Activated naive CD4-positive, alpha-beta T cell treated with anti-CD3 and anti-CD28 coated beads, Interleukin-2, amount 10 ng/mL, durations not matched to agents 5 hours and 36 hours (primary cell): ENCODE data around the gene TSGA10IP. TPM values are rescaled to one million over a fixed set of nuclear protein-coding genes. Genes with fewer than 3 reads are reported as not detected.

Experiments
- total RNA-seq, 2 experiments: library from RNA; stranded (reverse); gene quantifications; one replicate each; pipeline ENCODE4 v1.2.3, GENCODE V29; 2021

Gene TSGA10IP
- total RNA-seq, result not detected

DNA sequence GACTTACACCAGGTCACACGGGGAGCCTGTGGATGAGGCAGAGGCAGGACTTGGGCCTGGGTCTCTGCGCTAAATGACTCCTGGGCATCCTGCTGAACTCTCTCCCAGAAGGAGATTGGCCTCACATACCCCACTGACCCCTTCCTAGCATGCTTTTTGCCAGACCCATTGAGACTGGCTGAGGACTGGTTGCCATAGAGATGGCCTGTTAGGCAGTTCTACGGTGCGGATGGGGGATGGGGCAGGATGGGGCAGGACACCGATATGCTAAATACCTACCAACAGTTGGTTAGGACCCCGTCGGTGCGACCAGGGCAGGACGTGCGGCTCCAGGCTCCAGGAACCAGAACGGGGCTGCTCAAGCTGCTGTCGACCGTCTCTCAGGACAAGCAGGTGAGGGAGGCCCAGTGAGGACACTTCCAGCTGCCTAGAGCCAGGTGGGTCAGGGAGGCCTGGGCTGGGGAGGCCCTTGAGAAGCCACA lies at the start of gene TSGA10IP:
TSGA10IP (plus strand) TSS at position 51 of the 482 bp plus-strand sequence; CDS start at position 247, 196 bp downstream.

DNA sequence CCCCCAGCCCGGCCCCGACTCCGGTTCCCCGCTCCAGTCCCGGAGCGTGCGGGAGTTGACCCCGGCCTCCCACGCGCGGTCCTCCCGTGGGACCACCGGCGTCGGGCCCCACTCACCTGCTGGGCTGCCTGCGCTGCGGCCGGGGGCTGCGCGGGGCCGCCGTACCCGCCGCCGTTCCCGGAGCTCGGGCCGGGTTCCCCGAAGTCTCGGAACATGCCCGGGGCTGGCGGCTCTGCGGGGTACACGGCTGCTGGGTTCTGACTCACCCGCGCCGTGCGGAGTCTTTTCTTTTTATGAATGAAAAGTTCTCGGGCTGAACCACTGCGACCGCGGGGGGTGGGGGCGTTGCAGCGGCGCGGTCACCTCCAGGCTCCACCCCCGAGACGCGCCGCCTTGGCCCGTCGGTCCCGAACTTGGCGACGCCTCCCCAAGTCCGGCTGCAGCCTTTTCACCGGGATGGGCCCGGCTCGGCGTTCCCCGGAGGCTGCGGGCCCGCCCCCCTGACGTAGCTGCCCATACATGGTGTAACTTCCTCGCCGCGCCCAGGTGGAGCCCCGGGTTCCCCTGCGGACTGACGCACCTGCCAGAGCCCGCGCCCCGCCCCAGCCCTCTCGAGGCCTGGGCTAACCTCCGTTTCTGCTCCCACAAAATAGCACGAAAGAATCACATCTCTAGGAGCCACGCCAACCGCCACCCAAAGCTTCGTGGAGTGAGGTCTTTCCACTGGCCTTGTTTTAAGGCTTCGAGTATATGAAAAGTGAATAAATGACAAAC lies 45.0 kb upstream of the TSGA10IP start, which contains the start of gene FOSL1:
FOSL1 (minus strand) TSS at position 264 of the 774 bp plus-strand sequence; CDS start at position 215, 49 bp downstream.

DNA sequence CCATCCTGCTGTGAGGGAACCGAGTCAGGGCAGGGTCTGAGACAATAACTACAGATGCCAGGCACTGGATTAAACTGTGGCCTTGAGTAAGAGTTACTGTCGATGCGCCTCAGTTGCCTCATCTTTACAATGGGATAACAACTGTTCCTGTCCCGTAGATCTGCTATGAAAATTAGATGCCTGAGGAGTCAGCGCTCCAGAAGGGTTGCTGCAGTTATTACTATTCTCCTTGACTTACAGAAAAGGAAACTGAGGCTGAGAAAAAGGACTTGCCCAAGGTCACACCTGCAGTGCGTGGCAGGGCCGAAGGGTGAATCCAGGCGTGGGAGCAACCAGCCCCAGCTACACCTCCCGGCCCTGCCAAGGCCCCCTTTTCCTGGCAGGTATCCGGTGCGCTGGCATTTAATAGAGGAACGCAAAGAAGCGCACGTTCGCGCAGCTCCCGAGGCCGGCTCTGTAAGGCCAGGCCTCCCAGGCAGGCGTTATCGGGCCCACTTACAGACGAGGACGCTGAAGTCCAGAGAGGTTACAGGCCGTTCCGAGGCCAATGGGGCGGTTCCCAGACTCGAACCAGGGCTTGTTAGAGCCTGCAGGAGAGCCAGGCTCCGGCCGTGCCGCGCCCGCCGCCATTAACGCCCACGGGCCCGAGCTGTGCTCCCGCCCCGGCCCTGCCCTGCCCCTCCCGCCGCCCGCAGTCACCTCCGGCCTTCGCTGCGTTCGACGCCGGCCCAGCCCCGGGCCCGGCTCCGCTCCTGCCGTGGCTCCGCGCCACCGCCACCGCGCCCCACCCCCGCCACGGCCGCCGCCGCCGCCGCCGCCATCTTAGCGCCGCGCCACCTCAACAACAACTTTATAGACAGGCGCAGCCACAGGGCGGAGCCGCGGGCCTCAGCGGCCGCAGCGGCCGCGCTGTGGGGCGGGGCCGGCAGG lies 26.8 kb upstream of the TSGA10IP start, which contains the start of gene C11orf68:
C11orf68 (minus strand) TSS at position 852 of the 930 bp plus-strand sequence; CDS start at position 821, 31 bp downstream.

DNA sequence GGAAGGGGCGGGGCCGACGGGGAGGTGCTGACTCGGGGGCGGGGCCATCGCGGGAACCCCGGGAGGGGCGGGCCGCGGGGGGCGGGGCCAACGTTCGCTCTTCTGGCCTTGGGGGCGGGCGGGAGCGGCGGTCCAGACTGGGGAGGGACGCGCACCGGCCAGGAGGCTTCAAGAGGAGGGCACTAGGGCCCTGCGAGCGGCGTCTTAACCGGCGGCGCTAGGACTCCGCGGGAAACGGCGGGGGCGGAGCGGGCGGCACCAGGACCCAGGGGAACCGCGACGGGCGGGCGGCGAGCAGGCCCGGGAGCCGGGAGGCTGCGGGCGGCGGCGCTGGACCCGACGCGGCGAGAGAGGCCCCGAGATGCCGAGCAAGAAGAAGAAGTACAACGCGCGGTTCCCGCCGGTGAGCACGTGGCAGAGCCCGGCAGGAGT lies 26.1 kb upstream of the TSGA10IP start, which contains the start of gene DRAP1:
DRAP1 (plus strand) TSS at position 286 of the 432 bp plus-strand sequence; CDS start at position 362, 76 bp downstream.

DNA sequence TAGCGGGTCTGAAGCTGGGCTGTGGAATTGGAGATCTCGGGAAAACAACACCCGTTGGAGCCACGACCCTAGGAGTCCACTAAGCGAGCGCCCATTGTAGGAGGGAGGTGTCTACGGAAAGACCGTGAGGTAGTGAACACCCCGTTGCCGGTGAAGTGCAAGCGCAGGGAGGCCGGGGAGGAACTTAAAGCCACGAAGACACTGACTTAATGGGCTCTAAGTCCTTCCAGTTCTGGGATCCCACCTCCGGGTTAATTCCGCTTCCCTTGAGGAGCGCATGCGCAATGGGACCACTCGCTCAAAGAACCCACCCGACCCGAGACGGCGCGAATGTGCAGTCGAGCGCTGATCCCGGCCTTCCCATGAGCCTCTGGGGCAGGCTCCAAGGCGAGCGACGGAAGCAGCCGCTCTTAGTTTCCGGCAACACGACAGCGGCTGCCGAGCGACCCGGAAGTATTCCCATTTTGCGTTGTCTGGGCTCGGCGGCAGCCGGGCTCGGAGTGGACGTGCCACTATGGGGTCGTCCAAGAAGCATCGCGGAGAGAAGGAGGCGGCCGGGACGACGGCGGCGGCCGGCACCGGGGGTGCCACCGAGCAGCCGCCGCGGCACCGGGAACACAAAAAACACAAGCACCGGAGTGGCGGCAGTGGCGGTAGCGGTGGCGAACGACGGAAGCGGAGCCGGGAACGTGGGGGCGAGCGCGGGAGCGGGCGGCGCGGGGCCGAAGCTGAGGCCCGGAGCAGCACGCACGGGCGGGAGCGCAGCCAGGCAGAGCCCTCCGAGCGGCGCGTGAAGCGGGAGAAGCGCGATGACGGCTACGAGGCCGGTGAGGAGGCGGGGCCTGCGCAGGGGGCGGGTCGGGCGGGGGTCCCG lies 16.2 kb downstream of the TSGA10IP start, which contains the start of gene SART1:
SART1 (plus strand) TSS at position 468 of the 874 bp plus-strand sequence; CDS start at position 515, 47 bp downstream.

DNA sequence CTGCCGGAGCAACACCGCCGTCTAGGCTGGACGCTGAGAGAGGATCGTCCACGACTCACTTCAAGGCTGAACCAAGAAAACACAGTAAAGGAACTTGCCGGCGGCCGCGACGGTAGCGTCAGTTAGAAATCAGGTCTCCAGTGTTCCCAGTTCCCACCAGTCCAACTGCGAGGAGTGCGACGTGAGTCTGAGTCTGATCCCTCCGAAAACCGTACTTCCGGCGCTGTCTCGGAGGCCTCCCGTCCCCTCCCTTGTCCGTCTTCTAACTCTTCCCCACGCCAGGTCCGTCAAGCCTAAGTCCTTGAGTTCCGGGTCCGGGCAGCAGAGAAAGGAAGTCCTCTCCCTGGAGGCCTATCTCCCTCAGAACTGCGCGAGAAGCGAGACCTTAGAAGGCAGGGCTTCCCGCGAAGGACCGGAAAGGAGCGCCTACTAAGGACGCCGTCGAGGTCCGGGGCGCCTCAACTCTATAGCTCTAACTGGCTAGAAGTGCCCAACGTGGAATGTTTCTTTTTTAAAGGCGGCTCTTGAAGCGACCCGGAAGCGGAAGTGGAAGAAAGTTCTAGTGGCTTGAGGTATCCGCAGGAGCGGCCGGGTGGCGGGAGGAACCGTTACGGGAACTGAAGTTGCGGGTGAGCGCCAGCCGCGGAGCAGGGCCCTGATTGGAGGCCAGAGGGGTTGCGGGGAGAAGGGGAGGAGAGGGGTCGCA lies 56.8 kb downstream of the TSGA10IP start, which contains the start of the genes BANF1 and EIF1AD:
BANF1 (plus strand) TSS at position 562 of the 706 bp plus-strand sequence. CDS start 748 bp downstream, outside the sequence.
EIF1AD (minus strand) TSS at position 216 of the 706 bp plus-strand sequence. CDS start 1,768 bp downstream, outside the sequence.

Other genes with a start within 250 kb of the TSGA10IP start
- 10 to 100 TPM; 68.4 to 71.1 TPM for gene KAT5, start 233.2 kb upstream of the TSGA10IP start, total RNA-seq
- gene RNASEH2C, start 224.7 kb upstream of the TSGA10IP start, total RNA-seq, result 10 to 100 TPM; 75.3 to 79.9 TPM
- 10 to 100 TPM; 27.3 to 28.2 TPM for gene AP5B1, start 164.5 kb upstream of the TSGA10IP start, total RNA-seq
- under 1 TPM; 0.48 to 0.55 TPM for gene OVOL1, start 158.4 kb upstream of the TSGA10IP start, total RNA-seq
- gene SNX32, start 111.5 kb upstream of the TSGA10IP start, total RNA-seq, result 1 to 10 TPM; 1.5 to 2.2 TPM
- gene CFL1, start 87.3 kb upstream of the TSGA10IP start, total RNA-seq, result 1,000 to 10,000 TPM; 1,544 to 1,547 TPM
- 10 to 100 TPM; 78.8 to 92.6 TPM for gene MUS81, start 85.0 kb upstream of the TSGA10IP start, total RNA-seq
- gene EFEMP2, start 72.7 kb upstream of the TSGA10IP start, total RNA-seq, result 10 to 100 TPM; 10.5 to 12.1 TPM
- 10 to 100 TPM; 47.0 to 47.2 TPM for gene CTSW, start 65.6 kb upstream of the TSGA10IP start, total RNA-seq
- gene FIBP, start 57.0 kb upstream of the TSGA10IP start, total RNA-seq, result 10 to 100 TPM; 63.8 to 64.3 TPM
- 10 to 100 TPM; 44.8 to 46.0 TPM for gene CCDC85B, start 54.8 kb upstream of the TSGA10IP start, total RNA-seq
- gene FOSL1, start 45.1 kb upstream of the TSGA10IP start, total RNA-seq, result 1 to 10 TPM; 1.8 to 2.0 TPM
- 10 to 100 TPM; 34.5 to 34.6 TPM for gene C11orf68, start 26.4 kb upstream of the TSGA10IP start, total RNA-seq
- gene DRAP1, start 26.1 kb upstream of the TSGA10IP start, total RNA-seq, result 100 to 1,000 TPM; 165 to 171 TPM
- gene SART1, start 16.3 kb downstream of the TSGA10IP start, total RNA-seq, result 10 to 100 TPM; 68.4 to 73.2 TPM
- 10 to 100 TPM; 37.8 to 41.8 TPM for gene EIF1AD, start 56.7 kb downstream of the TSGA10IP start, total RNA-seq
- gene BANF1, start 57.0 kb downstream of the TSGA10IP start, total RNA-seq, result 100 to 1,000 TPM; 186 to 197 TPM
- not detected for gene CST6, start 66.5 kb downstream of the TSGA10IP start, total RNA-seq
- not detected for gene CATSPER1, start 81.0 kb downstream of the TSGA10IP start, total RNA-seq
- not detected for gene GAL3ST3, start 103.7 kb downstream of the TSGA10IP start, total RNA-seq
- gene SF3B2, start 106.9 kb downstream of the TSGA10IP start, total RNA-seq, result 100 to 1,000 TPM; 202 to 203 TPM
- gene PACS1, start 124.8 kb downstream of the TSGA10IP start, total RNA-seq, result 100 to 1,000 TPM; 109 to 119 TPM